Hindlimb muscle (tissue), 1 donor: ENCODE measurements around the gene SLCO2A1. TPM values are rescaled to one million over a fixed set of nuclear protein-coding genes. Genes with fewer than 3 reads are reported as not detected.

Source experiments
- DNase-seq: peaks from one replicate; pipeline ENCODE4 v3.0.0-alpha.2; 2013
- polyA plus RNA-seq: library from polyadenylated mRNA; unstranded; fragments of 120-200 nt; gene quantifications from one replicate; pipeline ENCODE4 v1.2.1, GENCODE V29; 2013; ENCODE audit not compliant: insufficient read length

Gene SLCO2A1
- polyA plus RNA-seq, 1 donor: 1.4 TPM

DNA sequence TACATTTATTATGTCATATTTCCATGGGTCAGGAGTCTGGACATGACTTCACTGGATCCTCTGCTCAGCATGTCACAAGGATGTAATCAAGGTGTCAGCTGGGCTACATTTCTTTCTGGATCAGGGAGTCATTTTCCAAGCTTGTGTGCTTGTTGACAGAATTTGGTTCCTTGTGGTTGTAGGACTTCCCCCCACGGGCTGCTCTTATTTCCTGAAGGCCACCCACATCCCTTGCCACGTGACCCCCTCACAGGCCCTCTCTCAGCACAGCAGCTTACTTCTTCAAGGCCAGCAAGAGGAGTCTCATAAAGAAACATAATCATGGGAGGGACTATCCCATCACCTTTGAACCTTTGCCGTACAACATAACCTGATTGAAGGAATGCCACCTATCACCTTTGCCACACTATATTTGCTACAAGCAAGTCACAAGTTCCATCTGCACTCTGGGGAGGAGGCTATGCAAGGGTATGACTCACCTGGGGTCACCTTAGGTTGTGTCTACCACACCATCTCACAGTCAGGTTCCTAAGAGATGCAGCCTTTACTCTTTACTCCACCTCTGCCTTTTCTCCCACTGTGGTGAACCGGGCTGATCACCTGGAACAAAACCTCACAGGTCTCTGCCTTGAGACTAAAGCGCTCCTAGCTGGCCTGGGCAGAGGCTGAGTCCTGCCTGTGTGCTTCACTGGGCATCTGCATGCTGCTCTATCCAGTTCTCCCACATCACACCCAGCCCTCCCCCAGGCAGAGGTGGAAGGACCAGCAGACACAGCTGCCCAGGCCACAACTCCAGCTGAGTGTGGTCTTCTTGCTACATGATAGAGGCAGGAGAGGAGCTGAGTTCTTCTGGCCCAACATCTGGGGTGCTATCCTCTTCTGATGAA, 147.5 kb downstream of the SLCO2A1 start:
- no peak for DNase-seq

DNA sequence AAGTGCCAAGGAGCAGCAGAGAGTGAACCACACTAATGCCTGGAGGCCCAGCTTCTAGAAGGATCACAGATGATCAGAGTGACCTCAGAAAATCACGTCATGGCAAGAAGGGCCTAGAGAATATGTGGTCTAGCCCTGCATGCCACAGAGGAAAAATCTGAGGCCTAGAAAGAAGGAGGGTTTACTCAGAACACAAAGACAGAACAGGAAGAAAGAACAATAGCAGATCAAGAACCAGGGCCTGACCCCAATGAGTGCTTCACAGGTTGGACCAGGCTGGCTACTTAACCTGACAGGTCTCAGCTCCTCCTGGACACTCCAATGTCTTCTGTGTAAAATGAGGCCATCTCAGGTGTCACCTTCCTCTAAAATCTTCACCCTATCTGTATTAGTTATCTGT, 148.2 kb downstream of the SLCO2A1 start:
- no peak for DNase-seq

DNA sequence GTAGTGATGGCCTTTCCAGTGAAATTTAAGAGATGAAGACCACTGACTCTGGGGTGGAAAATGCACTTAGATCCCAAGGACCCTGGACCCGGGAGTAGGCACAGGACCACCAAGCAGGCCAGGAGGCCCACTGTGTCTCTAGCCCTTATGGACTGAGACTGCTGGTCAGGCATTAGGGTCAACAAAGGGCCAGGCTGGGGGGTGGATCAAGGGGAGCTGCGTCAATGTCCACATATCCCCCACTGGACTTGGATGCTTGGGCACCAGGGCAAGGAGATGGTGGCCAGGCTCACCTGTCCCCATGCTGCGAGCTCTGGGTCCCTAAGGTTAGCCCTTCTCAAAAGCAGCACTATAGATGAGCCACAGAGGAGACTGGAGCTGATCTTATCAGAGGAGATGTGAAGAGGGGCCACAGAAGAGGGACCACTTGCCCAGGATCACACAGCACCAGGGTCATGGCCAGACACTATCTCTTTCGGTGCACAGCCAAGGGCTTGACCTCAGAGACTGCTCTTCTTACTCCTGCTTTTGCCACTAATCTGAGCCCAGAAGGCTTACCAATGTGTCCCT, 148.8 kb downstream of the SLCO2A1 start:
- no peak for DNase-seq

DNA sequence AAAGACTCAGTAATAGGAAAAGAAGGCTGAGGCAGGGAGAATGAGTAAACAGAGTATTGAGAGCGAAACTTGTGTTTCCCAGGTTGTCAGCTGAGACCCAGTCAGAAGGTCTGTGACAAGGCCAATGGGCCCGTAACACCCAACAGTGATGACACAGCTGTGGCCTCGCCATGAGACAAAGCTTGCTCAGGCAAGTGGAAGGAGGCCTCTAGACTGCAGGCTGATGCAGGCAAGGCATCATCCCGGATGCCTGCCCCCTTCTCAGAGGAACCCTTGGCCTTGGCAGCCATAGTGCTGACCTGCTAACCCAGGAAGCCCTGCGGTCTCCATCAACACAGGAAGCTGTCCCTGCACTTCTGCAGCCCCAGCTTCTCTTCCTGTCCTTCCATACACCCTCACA, 149.4 kb downstream of the SLCO2A1 start:
- DNase-seq: no peak

DNA sequence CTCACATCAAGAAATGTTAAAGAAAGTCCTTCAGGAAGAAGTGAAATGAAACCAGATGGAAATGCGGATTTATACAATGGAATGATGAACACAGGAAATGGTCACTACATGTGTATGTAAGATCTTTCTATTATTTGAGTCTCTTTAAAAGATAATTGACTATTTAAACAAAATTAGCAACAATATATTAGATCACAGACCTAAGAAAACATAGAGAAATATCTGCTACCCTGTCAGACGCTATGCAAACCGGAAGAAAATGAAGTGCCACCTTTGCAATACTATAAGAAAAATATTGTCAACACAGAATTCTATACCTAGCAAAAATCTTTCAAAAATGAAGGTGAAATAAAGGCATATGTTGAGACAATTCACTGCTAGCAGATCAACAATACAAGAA, 151.2 kb downstream of the SLCO2A1 start:
- DNase-seq: no peak

Other genes with a start within 250 kb of the SLCO2A1 start
- gene SRPRB, start 224.1 kb downstream of the SLCO2A1 start, polyA plus RNA-seq: 28.9 TPM
- gene RAB6B, start 134.0 kb downstream of the SLCO2A1 start, polyA plus RNA-seq: 9.7 TPM
- 52.3 TPM for gene RYK, start 220.9 kb upstream of the SLCO2A1 start, polyA plus RNA-seq